ENCODE measurements around the gene CHAMP1. TPM values are rescaled to one million over a fixed set of nuclear protein-coding genes. Genes with fewer than 3 reads are reported as not detected.

The CHAMP1 gene
- total and polyA plus RNA-seq, 2 of the 13 experiments (the other 11 are each of a cell fraction or from before 2014, with no cell fraction given) = 8.4 to 9.7 TPM

DNA sequence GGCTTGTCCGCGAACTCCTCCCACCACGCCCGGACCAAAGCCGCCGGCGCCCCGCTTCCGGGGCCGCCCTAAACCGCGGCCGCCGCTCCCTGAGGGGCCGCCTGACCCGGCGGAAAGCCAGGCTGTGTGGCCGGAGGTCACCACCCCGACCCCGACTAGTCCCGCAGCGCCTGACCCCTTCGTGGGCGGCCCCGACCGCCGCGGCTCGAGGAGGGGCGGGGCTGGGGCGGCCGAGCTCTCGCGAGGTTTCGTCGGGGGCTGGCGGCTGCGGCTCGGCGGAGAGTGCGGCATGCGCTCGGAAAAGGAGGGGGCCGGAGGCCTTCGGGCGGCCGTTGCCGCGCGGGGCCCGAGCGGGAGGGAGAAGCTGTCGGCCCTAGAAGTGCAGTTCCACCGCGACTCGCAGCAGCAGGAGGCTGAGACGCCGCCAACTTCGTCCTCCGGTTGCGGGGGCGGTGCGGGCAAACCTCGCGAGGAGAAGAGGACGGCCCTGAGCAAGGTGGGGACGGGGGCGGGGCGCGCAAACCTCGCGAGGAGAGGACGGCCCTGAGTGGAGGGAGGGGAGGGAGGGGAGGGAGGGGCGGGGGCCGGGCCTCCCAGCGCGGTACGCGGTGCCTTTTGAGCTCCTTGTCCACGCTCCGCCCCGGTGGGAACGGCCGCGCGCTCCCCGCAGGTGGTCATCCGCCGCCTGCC is 32.8 kb upstream of the CHAMP1 start, which contains the start of gene UPF3A (continued):
- TF ChIP-seq, protein P1, sequence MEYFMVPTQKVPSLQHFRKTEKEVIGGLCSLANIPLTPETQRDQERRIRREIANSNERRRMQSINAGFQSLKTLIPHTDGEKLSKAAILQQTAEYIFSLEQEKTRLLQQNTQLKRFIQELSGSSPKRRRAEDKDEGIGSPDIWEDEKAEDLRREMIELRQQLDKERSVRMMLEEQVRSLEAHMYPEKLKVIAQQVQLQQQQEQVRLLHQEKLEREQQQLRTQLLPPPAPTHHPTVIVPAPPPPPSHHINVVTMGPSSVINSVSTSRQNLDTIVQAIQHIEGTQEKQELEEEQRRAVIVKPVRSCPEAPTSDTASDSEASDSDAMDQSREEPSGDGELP (IDR thresholded peaks at IDR 0.05; ENCODE audit: borderline replicate concordance, low read depth) = peak; percentile 58; the same call in 1 of the 2 replicates
- TF ChIP-seq ZNF672 (CRISPR knock-in tag; IDR thresholded peaks at IDR 0.05) (no peak), ISX (CRISPR knock-in tag; conservative IDR thresholded peaks at IDR 0.05) (no peak), ZNF841 (CRISPR knock-in tag; IDR thresholded peaks at IDR 0.05; ENCODE audit: borderline replicate concordance) (peak; percentile 79; the same call in 1 of the 2 replicates), REL (CRISPR knock-in tag; conservative IDR thresholded peaks at IDR 0.05) (peak; percentile 90), ZNF446 (CRISPR knock-in tag; IDR thresholded peaks at IDR 0.05) (no peak; the same call in 1 of the 2 replicates), ZNF432 (CRISPR knock-in tag; IDR thresholded peaks at IDR 0.05; ENCODE audit: borderline replicate concordance) (no peak), MTA3 (CRISPR knock-in tag; IDR thresholded peaks at IDR 0.05) (no peak), ARNT (IDR thresholded peaks at IDR 0.05) (no peak), ZNF724P (CRISPR knock-in tag; IDR thresholded peaks at IDR 0.05; ENCODE audit: borderline replicate concordance) (peak; percentile 58; the same call in 1 of the 2 replicates), FIP1L1 (IDR thresholded peaks at IDR 0.05; ENCODE audit: borderline replicate concordance, insufficient read depth, low read depth, low read length) (0 out of 2 replicates have a peak, but pooled peaks have one; percentile 36), ZNF556 (CRISPR knock-in tag; IDR thresholded peaks at IDR 0.05; ENCODE audit: borderline replicate concordance) (peak; percentile 41; the same call in 1 of the 2 replicates), ZNF780A (CRISPR knock-in tag; IDR thresholded peaks at IDR 0.05) (0 out of 2 replicates have a peak, but pooled peaks have one; percentile 48)
- TF ChIP-seq, protein P2, sequence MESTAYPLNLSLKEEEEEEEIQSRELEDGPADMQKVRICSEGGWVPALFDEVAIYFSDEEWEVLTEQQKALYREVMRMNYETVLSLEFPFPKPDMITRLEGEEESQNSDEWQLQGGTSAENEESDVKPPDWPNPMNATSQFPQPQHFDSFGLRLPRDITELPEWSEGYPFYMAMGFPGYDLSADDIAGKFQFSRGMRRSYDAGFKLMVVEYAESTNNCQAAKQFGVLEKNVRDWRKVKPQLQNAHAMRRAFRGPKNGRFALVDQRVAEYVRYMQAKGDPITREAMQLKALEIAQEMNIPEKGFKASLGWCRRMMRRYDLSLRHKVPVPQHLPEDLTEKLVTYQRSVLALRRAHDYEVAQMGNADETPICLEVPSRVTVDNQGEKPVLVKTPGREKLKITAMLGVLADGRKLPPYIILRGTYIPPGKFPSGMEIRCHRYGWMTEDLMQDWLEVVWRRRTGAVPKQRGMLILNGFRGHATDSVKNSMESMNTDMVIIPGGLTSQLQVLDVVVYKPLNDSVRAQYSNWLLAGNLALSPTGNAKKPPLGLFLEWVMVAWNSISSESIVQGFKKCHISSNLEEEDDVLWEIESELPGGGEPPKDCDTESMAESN (CRISPR knock-in tag; conservative IDR thresholded peaks at IDR 0.05) = peak; percentile 85
- TF ChIP-seq, protein P3, sequence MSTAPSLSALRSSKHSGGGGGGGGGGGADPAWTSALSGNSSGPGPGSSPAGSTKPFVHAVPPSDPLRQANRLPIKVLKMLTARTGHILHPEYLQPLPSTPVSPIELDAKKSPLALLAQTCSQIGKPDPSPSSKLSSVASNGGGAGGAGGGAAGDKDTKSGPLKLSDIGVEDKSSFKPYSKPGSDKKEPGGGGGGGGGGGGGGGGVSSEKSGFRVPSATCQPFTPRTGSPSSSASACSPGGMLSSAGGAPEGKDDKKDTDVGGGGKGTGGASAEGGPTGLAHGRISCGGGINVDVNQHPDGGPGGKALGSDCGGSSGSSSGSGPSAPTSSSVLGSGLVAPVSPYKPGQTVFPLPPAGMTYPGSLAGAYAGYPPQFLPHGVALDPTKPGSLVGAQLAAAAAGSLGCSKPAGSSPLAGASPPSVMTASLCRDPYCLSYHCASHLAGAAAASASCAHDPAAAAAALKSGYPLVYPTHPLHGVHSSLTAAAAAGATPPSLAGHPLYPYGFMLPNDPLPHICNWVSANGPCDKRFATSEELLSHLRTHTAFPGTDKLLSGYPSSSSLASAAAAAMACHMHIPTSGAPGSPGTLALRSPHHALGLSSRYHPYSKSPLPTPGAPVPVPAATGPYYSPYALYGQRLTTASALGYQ (CRISPR knock-in tag; IDR thresholded peaks at IDR 0.05) = no peak
- TF ChIP-seq, protein P4, sequence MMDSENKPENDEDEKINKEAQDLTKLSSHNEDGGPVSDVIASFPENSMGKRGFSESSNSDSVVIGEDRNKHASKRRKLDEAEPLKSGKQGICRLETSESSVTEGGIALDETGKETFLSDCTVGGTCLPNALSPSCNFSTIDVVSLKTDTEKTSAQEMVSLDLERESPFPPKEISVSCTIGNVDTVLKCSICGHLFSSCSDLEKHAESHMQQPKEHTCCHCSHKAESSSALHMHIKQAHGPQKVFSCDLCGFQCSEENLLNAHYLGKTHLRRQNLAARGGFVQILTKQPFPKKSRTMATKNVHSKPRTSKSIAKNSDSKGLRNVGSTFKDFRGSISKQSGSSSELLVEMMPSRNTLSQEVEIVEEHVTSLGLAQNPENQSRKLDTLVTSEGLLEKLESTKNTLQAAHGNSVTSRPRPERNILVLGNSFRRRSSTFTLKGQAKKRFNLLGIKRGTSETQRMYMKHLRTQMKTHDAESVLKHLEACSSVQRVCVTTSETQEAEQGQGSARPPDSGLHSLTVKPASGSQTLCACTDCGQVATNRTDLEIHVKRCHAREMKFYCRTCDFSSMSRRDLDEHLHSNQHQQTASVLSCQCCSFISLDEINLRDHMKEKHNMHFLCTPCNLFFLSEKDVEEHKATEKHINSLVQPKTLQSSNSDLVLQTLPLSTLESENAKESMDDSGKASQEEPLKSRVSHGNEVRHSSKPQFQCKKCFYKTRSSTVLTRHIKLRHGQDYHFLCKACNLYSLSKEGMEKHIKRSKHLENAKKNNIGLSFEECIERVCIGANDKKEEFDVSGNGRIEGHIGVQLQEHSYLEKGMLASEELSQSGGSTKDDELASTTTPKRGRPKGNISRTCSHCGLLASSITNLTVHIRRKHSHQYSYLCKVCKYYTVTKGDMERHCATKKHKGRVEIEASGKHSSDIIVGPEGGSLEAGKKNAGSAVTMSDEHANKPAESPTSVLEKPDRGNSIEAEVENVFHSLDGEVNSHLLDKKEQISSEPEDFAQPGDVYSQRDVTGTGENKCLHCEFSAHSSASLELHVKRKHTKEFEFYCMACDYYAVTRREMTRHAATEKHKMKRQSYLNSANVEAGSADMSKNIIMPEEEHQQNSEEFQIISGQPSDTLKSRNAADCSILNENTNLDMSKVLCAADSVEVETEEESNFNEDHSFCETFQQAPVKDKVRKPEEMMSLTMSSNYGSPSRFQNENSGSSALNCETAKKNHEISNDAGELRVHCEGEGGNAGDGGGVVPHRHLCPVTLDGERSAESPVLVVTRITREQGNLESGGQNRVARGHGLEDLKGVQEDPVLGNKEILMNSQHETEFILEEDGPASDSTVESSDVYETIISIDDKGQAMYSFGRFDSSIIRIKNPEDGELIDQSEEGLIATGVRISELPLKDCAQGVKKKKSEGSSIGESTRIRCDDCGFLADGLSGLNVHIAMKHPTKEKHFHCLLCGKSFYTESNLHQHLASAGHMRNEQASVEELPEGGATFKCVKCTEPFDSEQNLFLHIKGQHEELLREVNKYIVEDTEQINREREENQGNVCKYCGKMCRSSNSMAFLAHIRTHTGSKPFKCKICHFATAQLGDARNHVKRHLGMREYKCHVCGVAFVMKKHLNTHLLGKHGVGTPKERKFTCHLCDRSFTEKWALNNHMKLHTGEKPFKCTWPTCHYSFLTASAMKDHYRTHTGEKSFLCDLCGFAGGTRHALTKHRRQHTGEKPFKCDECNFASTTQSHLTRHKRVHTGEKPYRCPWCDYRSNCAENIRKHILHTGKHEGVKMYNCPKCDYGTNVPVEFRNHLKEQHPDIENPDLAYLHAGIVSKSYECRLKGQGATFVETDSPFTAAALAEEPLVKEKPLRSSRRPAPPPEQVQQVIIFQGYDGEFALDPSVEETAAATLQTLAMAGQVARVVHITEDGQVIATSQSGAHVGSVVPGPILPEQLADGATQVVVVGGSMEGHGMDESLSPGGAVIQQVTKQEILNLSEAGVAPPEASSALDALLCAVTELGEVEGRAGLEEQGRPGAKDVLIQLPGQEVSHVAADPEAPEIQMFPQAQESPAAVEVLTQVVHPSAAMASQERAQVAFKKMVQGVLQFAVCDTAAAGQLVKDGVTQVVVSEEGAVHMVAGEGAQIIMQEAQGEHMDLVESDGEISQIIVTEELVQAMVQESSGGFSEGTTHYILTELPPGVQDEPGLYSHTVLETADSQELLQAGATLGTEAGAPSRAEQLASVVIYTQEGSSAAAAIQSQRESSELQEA (CRISPR knock-in tag; IDR thresholded peaks at IDR 0.05; ENCODE audit: not compliant biosample characterization) = no peak
